T-helper 1 cell treated with Interleukin-12 subunit alpha and Interleukin-12 subunit beta and Interleukin-4 antibody, amounts not matched to agents 30 μg/mL and 1 μg/mL, for 36 hours (primary cell): Measurements from ENCODE around the gene TUBB4A.

ENCODE experiments used
- H3K27ac Mint-ChIP-seq: one replicate; pipeline ENCODE4 v1.8.0; 2021; ENCODE audit warnings: mild to moderate bottlenecking, mixed read lengths
- H3K27me3 Mint-ChIP-seq: one replicate; pipeline ENCODE4 v1.8.0; 2021; ENCODE audit warnings: low read depth, mixed read lengths
- H3K36me3 Mint-ChIP-seq: one replicate; pipeline ENCODE4 v1.8.0; 2021; ENCODE audit warnings: low read depth, mixed read lengths
- H3K4me1 Mint-ChIP-seq: one replicate; pipeline ENCODE4 v1.8.0; 2021; ENCODE audit warnings: low read depth, mixed read lengths
- H3K4me3 Mint-ChIP-seq: one replicate; pipeline ENCODE4 v1.8.0; 2021; ENCODE audit warnings: mild to moderate bottlenecking, moderate library complexity, mixed read lengths
- H3K9me3 Mint-ChIP-seq: one replicate; pipeline ENCODE4 v1.8.0; 2021; ENCODE audit warnings: mixed read lengths

TUBB4A gene

GRCh38 chr19:6491802-6492592 is 10.1 kb downstream of the TUBB4A start:
- Mint-ChIP-seq H3K4me3 (no peak overlapping the region), H3K27me3 (no peaks in the 10 kb centered on the region), H3K36me3 (peaks cover 3% of the 10 kb centered on the region), H3K27ac (no peak overlapping the region), H3K4me1 (peaks cover 9% of the 10 kb centered on the region), H3K9me3 (peaks cover 5% of the 10 kb centered on the region)

GRCh38 chr19:6490134-6490533 is 12.0 kb downstream of the TUBB4A start:
- H3K9me3 Mint-ChIP-seq = peaks cover 5% of the 10 kb centered on the region

GRCh38 chr19:6489278-6490061 is 12.6 kb downstream of the TUBB4A start:
- peaks cover 9% of the 10 kb centered on the region for H3K4me1 Mint-ChIP-seq
- peaks cover 2% of the 10 kb centered on the region for H3K36me3 Mint-ChIP-seq
- H3K27me3 Mint-ChIP-seq = no peaks in the 10 kb centered on the region
- H3K27ac Mint-ChIP-seq = peak overlapping the region; percentile 57
- H3K4me3 Mint-ChIP-seq = peak overlapping the region; percentile 56
- peaks cover 5% of the 10 kb centered on the region for H3K9me3 Mint-ChIP-seq

More at GRCh38 chr19:6490134-6490533, 12.0 kb downstream of the TUBB4A start:
- Mint-ChIP-seq H3K27me3 (no peaks in the 10 kb centered on the region), H3K27ac (peak overlapping the region; percentile 37), H3K4me3 (peak overlapping the region; percentile 56), H3K36me3 (peaks cover 3% of the 10 kb centered on the region), H3K4me1 (peaks cover 9% of the 10 kb centered on the region)

- Mint-ChIP-seq H3K27ac (no peak overlapping the region), H3K36me3 (peaks cover 2% of the 10 kb centered on the region), H3K4me1 (peaks cover 30% of the 10 kb centered on the region), H3K9me3 (no peaks in the 10 kb centered on the region), H3K4me3 (no peak overlapping the region), H3K27me3 (no peaks in the 10 kb centered on the region)
Observed at GRCh38 chr19:6484831-6485230, 17.3 kb downstream of the TUBB4A start.

GRCh38 chr19:6484230-6484629 is 17.9 kb downstream of the TUBB4A start:
- peaks cover 2% of the 10 kb centered on the region for H3K36me3 Mint-ChIP-seq
- no peaks in the 10 kb centered on the region for H3K9me3 Mint-ChIP-seq
- no peak overlapping the region for H3K4me3 Mint-ChIP-seq
- no peaks in the 10 kb centered on the region for H3K27me3 Mint-ChIP-seq
- no peak overlapping the region for H3K27ac Mint-ChIP-seq
- H3K4me1 Mint-ChIP-seq = peaks cover 26% of the 10 kb centered on the region

GRCh38 chr19:6483235-6483634 is 18.9 kb downstream of the TUBB4A start:
- H3K4me3 Mint-ChIP-seq = no peak overlapping the region

GRCh38 chr19:6482343-6482686 is 19.8 kb downstream of the TUBB4A start:
- Mint-ChIP-seq H3K9me3 (no peaks in the 10 kb centered on the region), H3K27ac (peak overlapping the region; percentile 96), H3K36me3 (peaks cover 2% of the 10 kb centered on the region), H3K4me1 (peaks cover 25% of the 10 kb centered on the region), H3K27me3 (no peaks in the 10 kb centered on the region), H3K4me3 (peak overlapping the region; percentile 98)

More at GRCh38 chr19:6483235-6483634, 18.9 kb downstream of the TUBB4A start:
- peaks cover 2% of the 10 kb centered on the region for H3K36me3 Mint-ChIP-seq
- H3K27ac Mint-ChIP-seq = no peak overlapping the region
- no peaks in the 10 kb centered on the region for H3K27me3 Mint-ChIP-seq
- H3K9me3 Mint-ChIP-seq = no peaks in the 10 kb centered on the region
- H3K4me1 Mint-ChIP-seq = peaks cover 25% of the 10 kb centered on the region

GRCh38 chr19:6481541-6482342 is 20.4 kb downstream of the TUBB4A start, which contains the start of gene DENND1C:
DENND1C (minus strand) TSS chr19:6481787; CDS start chr19:6481695, 92 bp downstream.
- Mint-ChIP-seq H3K27ac (peak within 1 kb of the TSS; percentile 96), H3K4me3 (peak within 1 kb of the TSS; percentile 98), H3K27me3 (no peaks in the 10 kb centered on the region), H3K4me1 (peaks cover 25% of the 10 kb centered on the region), H3K36me3 (peaks cover 3% of the 10 kb centered on the region), H3K9me3 (no peaks in the 10 kb centered on the region)

GRCh38 chr19:6480848-6481415 is 21.2 kb downstream of the TUBB4A start:
- Mint-ChIP-seq H3K36me3 (peaks cover 6% of the 10 kb centered on the region), H3K4me1 (peaks cover 25% of the 10 kb centered on the region)

GRCh38 chr19:6479836-6480398 is 22.2 kb downstream of the TUBB4A start:
- Mint-ChIP-seq H3K27me3 (no peaks in the 10 kb centered on the region), H3K4me1 (peaks cover 25% of the 10 kb centered on the region), H3K9me3 (no peaks in the 10 kb centered on the region), H3K27ac (peak overlapping the region; percentile 96), H3K4me3 (peak overlapping the region; percentile 98), H3K36me3 (peaks cover 7% of the 10 kb centered on the region)

More at GRCh38 chr19:6480848-6481415, 21.2 kb downstream of the TUBB4A start:
- Mint-ChIP-seq H3K9me3 (no peaks in the 10 kb centered on the region), H3K27me3 (no peaks in the 10 kb centered on the region), H3K4me3 (peak overlapping the region; percentile 98), H3K27ac (peak overlapping the region; percentile 96)

GRCh38 chr19:6478815-6479214 is 23.3 kb downstream of the TUBB4A start:
- no peak overlapping the region for H3K4me3 Mint-ChIP-seq
- no peak overlapping the region for H3K27ac Mint-ChIP-seq
- peaks cover 25% of the 10 kb centered on the region for H3K4me1 Mint-ChIP-seq
- peaks cover 12% of the 10 kb centered on the region for H3K36me3 Mint-ChIP-seq
- H3K9me3 Mint-ChIP-seq = no peaks in the 10 kb centered on the region
- no peaks in the 10 kb centered on the region for H3K27me3 Mint-ChIP-seq

GRCh38 chr19:6476896-6477431 is 25.1 kb downstream of the TUBB4A start:
- H3K9me3 Mint-ChIP-seq = no peaks in the 10 kb centered on the region
- peaks cover 14% of the 10 kb centered on the region for H3K36me3 Mint-ChIP-seq

GRCh38 chr19:6476155-6476895 is 25.8 kb downstream of the TUBB4A start:
- no peak overlapping the region for H3K4me3 Mint-ChIP-seq
- no peak overlapping the region for H3K27ac Mint-ChIP-seq
- H3K27me3 Mint-ChIP-seq = no peaks in the 10 kb centered on the region
- H3K4me1 Mint-ChIP-seq = peaks cover 15% of the 10 kb centered on the region
- no peaks in the 10 kb centered on the region for H3K9me3 Mint-ChIP-seq
- peaks cover 14% of the 10 kb centered on the region for H3K36me3 Mint-ChIP-seq

More at GRCh38 chr19:6476896-6477431, 25.1 kb downstream of the TUBB4A start:
- Mint-ChIP-seq H3K27ac (no peak overlapping the region), H3K27me3 (no peaks in the 10 kb centered on the region), H3K4me3 (no peak overlapping the region), H3K4me1 (peaks cover 20% of the 10 kb centered on the region)
